Brain pericyte (primary cell): Measurements from ENCODE around the gene NUTM2E.
"Not testable (repeated sequence)": the region's sequence is repeated elsewhere in the genome, so short reads cannot be mapped to it uniquely, and the experiment has no call there.

Experiments used
- DNase-seq: peaks from one replicate; pipeline ENCODE4 v3.0.0-alpha.2; 2012; ENCODE audit warnings: low read depth, low spot score

NUTM2E gene

DNA sequence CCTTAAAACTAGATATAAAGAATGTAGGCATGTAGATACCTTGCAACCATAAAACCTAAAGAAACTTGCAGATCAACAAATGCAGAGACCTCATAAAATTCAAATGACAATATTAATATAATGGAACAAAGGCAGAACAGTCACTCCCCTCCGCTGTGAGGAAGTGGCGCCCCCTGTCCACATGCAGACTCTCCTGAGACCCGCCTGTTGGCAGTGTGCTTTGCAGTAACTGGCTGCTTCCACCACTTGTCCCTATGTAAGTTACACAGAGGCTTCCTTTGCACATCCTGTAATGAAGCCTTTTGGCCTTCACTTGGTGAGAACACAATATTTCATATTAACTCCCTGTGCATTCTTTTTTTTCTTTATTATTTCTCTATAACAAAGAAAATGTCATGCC lies 36.3 kb downstream of the NUTM2E start:
- not testable (repeated sequence) for DNase-seq

DNA sequence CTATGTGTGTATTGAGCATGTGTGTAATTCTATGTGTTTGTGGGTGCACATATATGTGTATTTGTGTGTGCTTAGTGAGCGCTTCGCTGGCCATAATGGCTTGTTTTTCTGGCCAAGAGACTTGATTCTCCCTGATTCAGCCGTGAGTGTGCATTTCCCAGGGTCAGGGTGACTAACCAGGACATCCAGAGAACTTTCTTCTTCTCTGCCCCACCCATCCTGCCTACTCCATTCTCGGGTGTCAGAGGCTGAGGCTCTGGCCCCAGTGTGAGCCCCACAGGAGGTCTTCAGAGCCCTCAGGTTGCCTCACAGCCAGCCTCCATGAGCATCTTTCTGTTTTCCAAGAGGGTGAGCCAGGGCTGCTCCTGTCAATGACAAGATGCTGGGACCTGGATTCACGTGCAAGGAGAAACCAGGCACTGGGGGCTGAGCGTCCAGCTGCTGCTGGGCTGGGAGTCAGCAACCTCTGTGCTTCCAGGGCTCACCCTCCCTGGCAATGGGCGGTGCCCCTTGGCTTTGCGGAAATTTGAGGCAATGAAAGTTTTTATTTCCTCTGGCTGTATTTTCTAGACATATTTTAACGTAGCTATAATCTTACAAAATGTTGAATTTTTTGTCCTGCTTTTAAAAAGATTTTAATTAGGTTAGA lies 40.5 kb downstream of the NUTM2E start:
- DNase-seq = not testable (repeated sequence)

DNA sequence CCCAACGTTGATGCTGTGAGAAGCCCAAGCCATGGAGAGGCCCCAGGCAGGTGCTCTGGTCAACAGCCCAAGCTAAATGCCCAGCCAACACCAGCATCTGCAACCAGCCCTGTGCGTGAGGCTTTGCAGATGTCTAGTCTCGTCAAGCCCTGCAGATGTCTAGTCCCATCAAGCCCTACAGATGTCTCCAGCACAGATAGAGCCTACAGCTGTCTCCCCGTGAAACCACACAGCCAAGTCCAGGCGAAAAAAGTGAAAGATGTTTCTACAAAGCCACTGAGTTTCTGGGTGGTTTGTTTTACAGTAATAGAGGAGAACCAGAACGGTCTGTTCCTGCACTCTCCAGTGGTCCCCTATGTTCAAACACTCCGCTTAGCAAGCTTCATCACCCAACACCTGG lies 41.5 kb downstream of the NUTM2E start:
- DNase-seq = not testable (repeated sequence)

DNA sequence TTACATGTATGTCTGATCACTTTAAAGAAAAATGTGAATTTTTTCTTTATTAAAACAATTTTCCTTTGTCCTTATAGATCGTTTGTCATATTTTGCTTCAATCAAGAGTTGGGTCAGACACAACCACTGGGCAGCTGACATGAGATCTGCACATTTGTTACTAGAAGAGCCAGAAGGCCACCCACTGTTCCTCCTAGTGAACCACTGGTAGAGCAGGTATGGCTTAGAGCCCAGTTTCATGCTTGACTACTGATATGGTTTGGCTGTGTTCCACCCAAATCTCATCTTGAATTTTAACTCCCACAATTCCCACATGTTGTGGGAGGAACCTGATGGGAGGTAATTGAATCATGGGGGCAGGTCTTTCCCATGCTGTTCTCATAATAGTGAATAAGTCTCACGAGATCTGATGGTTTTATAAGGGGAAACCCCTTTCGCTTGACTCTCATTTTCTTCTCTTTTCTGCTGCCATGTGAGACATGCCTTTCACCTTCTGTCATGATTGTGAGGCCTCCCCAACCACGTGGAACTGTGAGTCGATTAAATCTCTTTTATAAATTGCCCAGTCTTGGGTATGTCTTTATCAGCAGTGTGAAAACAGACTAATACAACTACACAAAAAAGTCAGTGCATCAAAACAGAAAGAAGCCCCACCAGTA lies 43.0 kb downstream of the NUTM2E start:
- DNase-seq = not testable (repeated sequence)

DNA sequence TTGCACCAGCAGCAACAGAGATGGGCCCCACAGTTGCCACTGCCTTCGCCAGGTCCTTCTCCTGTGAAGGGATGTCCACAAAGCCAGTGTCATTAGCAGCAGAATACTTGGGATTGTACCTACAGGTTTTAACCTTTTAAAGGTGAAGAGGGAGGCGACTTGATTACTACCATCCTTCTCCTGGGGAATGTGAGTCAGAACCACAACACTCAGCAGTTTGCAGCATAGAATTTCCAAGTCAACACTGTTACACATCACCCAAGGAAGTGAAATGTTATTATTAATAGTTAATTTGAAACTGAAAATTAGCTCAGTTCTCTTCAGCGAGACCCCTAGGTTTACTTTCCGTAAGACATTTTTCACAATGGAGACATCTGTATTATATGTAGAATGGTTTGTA lies 45.2 kb downstream of the NUTM2E start:
- not testable (repeated sequence) for DNase-seq
